ENCODE data around the gene SFSWAP. TPM values are rescaled to one million over a fixed set of nuclear protein-coding genes. Genes with fewer than 3 reads are reported as not detected.

SFSWAP gene
- polyA plus RNA-seq, 3 donors = 7.3 to 33.0 (median 10.7) TPM

- H3K27me3 ChIP-seq (ENCODE audit: control insufficient read depth in 2 of 2, insufficient read depth in 2 of 2, low read length in 2 of 2) = no peaks in the 10 kb centered on the region
- no peak overlapping the region for H2AFZ ChIP-seq (ENCODE audit: insufficient read depth, low read depth, low read length, poor library complexity, severe bottlenecking)
- no peak overlapping the region for H3K4me3 ChIP-seq (replicated peaks in 1 of 3; ENCODE audit: low read depth in 2 of 3, low read length in 3 of 3)
- TF ChIP-seq CTCF (IDR thresholded peaks at IDR 0.05) = no peak
- H3K27ac ChIP-seq (ENCODE audit: low read depth in 1 of 2, low read length in 2 of 2) = no peak overlapping the region
- H3K9me3 Mint-ChIP-seq = peaks cover 0 to 4% (median 0%) of the 10 kb centered on the region in 7 donors
- WGBS (ENCODE audit: insufficient coverage) = 97% methylated on average over 6 of the region's 6 CpGs
- no peak overlapping the region for H3K4me3 Mint-ChIP-seq
- peaks cover 66 to 94% of the 10 kb centered on the region in 2 donors for H3K36me3 ChIP-seq (replicated peaks in 1 of 2; ENCODE audit: control insufficient read depth in 1 of 2, insufficient read depth in 2 of 2, low read length in 2 of 2)
- H3K79me2 ChIP-seq (ENCODE audit: insufficient read depth, low read length) = no peaks in the 10 kb centered on the region
- H4K20me1 ChIP-seq (ENCODE audit: insufficient read depth, low read length) = no peaks in the 10 kb centered on the region
- H3K9ac ChIP-seq (ENCODE audit: insufficient read depth, low read length, poor library complexity, severe bottlenecking) = no peak overlapping the region
- H3K4me2 ChIP-seq (replicated peaks; ENCODE audit: extremely low read depth, low read length, poor library complexity, severe bottlenecking) = no peak overlapping the region
- H3K4me1 ChIP-seq (ENCODE audit: control insufficient read depth in 1 of 2, insufficient read depth in 2 of 2, low read length in 2 of 2) = peaks cover 0 to 2% of the 10 kb centered on the region in 2 donors
- DNase-seq = no peak
- peaks cover 10% of the 10 kb centered on the region for H3K4me1 Mint-ChIP-seq
- intact Hi-C loops (cut with micrococcal nuclease) = no loop called here
- peak overlapping the region in 3 of 7 donors; percentile 21 to 75 (median 37) for H3K27ac Mint-ChIP-seq
- peaks cover 79 to 94% of the 10 kb centered on the region in 2 donors for H3K36me3 Mint-ChIP-seq
- H3K27me3 Mint-ChIP-seq (ENCODE audit: low read depth in 3 of 3) = peaks cover 0 to 2% (median 0%) of the 10 kb centered on the region in 3 donors
- no peaks in the 10 kb centered on the region for H3K9me3 ChIP-seq (replicated peaks in 1 of 2; ENCODE audit: control insufficient read depth in 1 of 2, insufficient read depth in 1 of 2, low read length in 2 of 2)
Measured at GRCh38 chr12:131796411-131796736, 85.5 kb downstream of the SFSWAP start.

- Histone ChIP-seq H3K27me3 (ENCODE audit: control insufficient read depth in 2 of 2, insufficient read depth in 2 of 2, low read length in 2 of 2) (no peaks in the 10 kb centered on the region), H3K4me2 (replicated peaks; ENCODE audit: extremely low read depth, low read length, poor library complexity, severe bottlenecking) (no peak overlapping the region), H3K9ac (ENCODE audit: insufficient read depth, low read length, poor library complexity, severe bottlenecking) (no peak overlapping the region), H3K27ac (ENCODE audit: low read depth in 1 of 2, low read length in 2 of 2) (no peak overlapping the region), H3K36me3 (replicated peaks in 1 of 2; ENCODE audit: control insufficient read depth in 1 of 2, insufficient read depth in 2 of 2, low read length in 2 of 2) (peaks cover 67 to 94% of the 10 kb centered on the region in 2 donors), H3K79me2 (ENCODE audit: insufficient read depth, low read length) (no peaks in the 10 kb centered on the region), H2AFZ (ENCODE audit: insufficient read depth, low read depth, low read length, poor library complexity, severe bottlenecking) (no peak overlapping the region), H3K4me3 (replicated peaks in 1 of 3; ENCODE audit: low read depth in 2 of 3, low read length in 3 of 3) (no peak overlapping the region), H3K4me1 (ENCODE audit: control insufficient read depth in 1 of 2, insufficient read depth in 2 of 2, low read length in 2 of 2) (peaks cover 0 to 2% of the 10 kb centered on the region in 2 donors), H4K20me1 (ENCODE audit: insufficient read depth, low read length) (no peaks in the 10 kb centered on the region), H3K9me3 (replicated peaks in 1 of 2; ENCODE audit: control insufficient read depth in 1 of 2, insufficient read depth in 1 of 2, low read length in 2 of 2) (no peaks in the 10 kb centered on the region)
- peaks cover 78 to 94% of the 10 kb centered on the region in 2 donors for H3K36me3 Mint-ChIP-seq
- H3K4me3 Mint-ChIP-seq = no peak overlapping the region
- peak in 1 of 3 donors; percentile 23 for DNase-seq
- intact Hi-C loops (cut with micrococcal nuclease) = no loop called here
- H3K9me3 Mint-ChIP-seq = peaks cover 0 to 4% (median 0%) of the 10 kb centered on the region in 7 donors
- H3K27ac Mint-ChIP-seq = peak overlapping the region in 1 of 7 donors; percentile 50
- WGBS (ENCODE audit: insufficient coverage) = 96% methylated on average over 19 of the region's 28 CpGs
- TF ChIP-seq CTCF (IDR thresholded peaks at IDR 0.05) = no peak
- peaks cover 0 to 2% (median under 1%) of the 10 kb centered on the region in 3 donors for H3K27me3 Mint-ChIP-seq (ENCODE audit: low read depth in 3 of 3)
- H3K4me1 Mint-ChIP-seq = peaks cover 10% of the 10 kb centered on the region
Measured at GRCh38 chr12:131796754-131797587, 86.1 kb downstream of the SFSWAP start.

Measured in CD14-positive monocyte (primary cell).